Tibial nerve (tissue), 4 donors: Measurements from ENCODE around the gene UPF3A. TPM values are rescaled to one million over a fixed set of nuclear protein-coding genes. Genes with fewer than 3 reads are reported as not detected.

Experiments used
- DNase-seq, 2 donors: peaks; one replicate each; pipeline ENCODE4 v3.0.0-alpha.2; 2019; ENCODE audit warnings: low spot score in 2 of 2
- H3K27ac ChIP-seq, 4 donors: fragments of 200-600 bp; sonication (generic) in 3 of 4; one replicate each; pipeline ENCODE4 v1.5.1; 2017 to 2019; ENCODE audit warnings: mild to moderate bottlenecking in 1 of 4
- H3K27me3 ChIP-seq, 2 donors: fragments of 200-600 bp; sonication (generic) in 1 of 2; one replicate each; pipeline versions ENCODE4 v1.5.1 to v1.6.0; 2017 to 2019
- H3K36me3 ChIP-seq, 3 donors: fragments of 200-600 bp; sonication (generic); one replicate each; pipeline ENCODE4 v1.5.1; 2018 to 2019
- H3K4me1 ChIP-seq, 4 donors: fragments of 200-600 bp; sonication (generic) in 3 of 4; one replicate each; pipeline ENCODE4 v1.5.1; 2017 to 2019
- H3K4me3 ChIP-seq, 4 donors: fragments of 200-600 bp; sonication (generic) in 3 of 4; one replicate each; pipeline ENCODE4 v1.5.1; 2017 to 2019; ENCODE audit warnings: mild to moderate bottlenecking in 1 of 4, moderate library complexity in 1 of 4
- H3K9me3 ChIP-seq, 4 donors: fragments of 200-600 bp; sonication (generic) in 3 of 4; one replicate each; pipeline ENCODE4 v1.5.1; 2017 to 2019
- CTCF ChIP-seq, 5 experiments: fragments of 200-600 bp in 3 of 5; fragments of 450-650 bp in 2 of 5; sonication (generic) in 3 of 5; IDR thresholded peaks; one replicate each; pipeline ENCODE4 v1.5.1; 2016 to 2019; ENCODE audit warnings: antibody characterized with exemption in 5 of 5, mild to moderate bottlenecking in 3 of 5, moderate library complexity in 2 of 5
- EP300 ChIP-seq, 2 donors: sonication (generic); formaldehyde crosslinking; IDR thresholded peaks; one replicate each; pipeline ENCODE4 v1.6.1; 2017; ENCODE audit warnings: antibody characterized with exemption in 2 of 2, mild to moderate bottlenecking in 1 of 2
- POLR2A ChIP-seq, 2 donors: fragments of 450-650 bp; IDR thresholded peaks; one replicate each; pipeline ENCODE4 v1.6.1; 2017; ENCODE audit warnings: antibody characterized with exemption in 2 of 2, mild to moderate bottlenecking in 2 of 2, moderate library complexity in 2 of 2
- WGBS, 2 donors: methylation state at CpG; one replicate each; pipeline ENCODE4 v1.1.5; 2018; 5-methylcytosine and 5-hydroxymethylcytosine counted together
- total RNA-seq, 4 donors: library from RNA; depleted of rRNA; stranded (reverse); fragments of >200 nt; gene quantifications; one replicate each; pipeline ENCODE4 v1.1.0, GENCODE V29; 2016

Gene UPF3A
- total RNA-seq, 4 donors from 2014 or later, result 62.7 to 89.2 (median 80.2) TPM

GRCh38 chr13:114320065-114320464 lies 38.7 kb downstream of the UPF3A start:
- Histone ChIP-seq H3K9me3 (no peaks in the 10 kb centered on the region), H3K4me1 (peaks cover 0 to 53% (median 26%) of the 10 kb centered on the region in 4 donors), H3K27ac (no peak overlapping the region), H3K4me3 (no peak overlapping the region), H3K27me3 (no peaks in the 10 kb centered on the region), H3K36me3 (peaks cover 0 to 50% (median 6%) of the 10 kb centered on the region in 3 donors)
- TF ChIP-seq CTCF (IDR thresholded peaks at IDR 0.05) (no peak), EP300 (IDR thresholded peaks at IDR 0.05) (no peak), POLR2A (IDR thresholded peaks at IDR 0.05) (no peak)
- DNase-seq, result no peak

GRCh38 chr13:114321256-114321655 lies 39.9 kb downstream of the UPF3A start:
- Histone ChIP-seq H3K27me3 (no peaks in the 10 kb centered on the region), H3K9me3 (no peaks in the 10 kb centered on the region), H3K4me3 (no peak overlapping the region), H3K27ac (no peak overlapping the region), H3K4me1 (peaks cover 0 to 41% (median 16%) of the 10 kb centered on the region in 4 donors), H3K36me3 (peaks cover 0 to 60% (median 6%) of the 10 kb centered on the region in 3 donors)
- 85 to 90% methylated on average over 3 of the region's 3 CpGs for WGBS, 2 donors
- no peak for DNase-seq
- no peak for TF ChIP-seq POLR2A (IDR thresholded peaks at IDR 0.05)
- no peak for TF ChIP-seq CTCF (IDR thresholded peaks at IDR 0.05)
- TF ChIP-seq EP300 (IDR thresholded peaks at IDR 0.05), result no peak

- WGBS, 2 donors, result 91 to 95% methylated on average over 2 of the region's 2 CpGs
- Histone ChIP-seq H3K27me3 (no peaks in the 10 kb centered on the region), H3K4me3 (no peak overlapping the region), H3K4me1 (peaks cover 0 to 26% (median 3%) of the 10 kb centered on the region in 4 donors), H3K36me3 (peaks cover 0 to 67% (median 6%) of the 10 kb centered on the region in 3 donors), H3K9me3 (no peaks in the 10 kb centered on the region), H3K27ac (no peak overlapping the region)
- TF ChIP-seq EP300 (IDR thresholded peaks at IDR 0.05) (no peak), POLR2A (IDR thresholded peaks at IDR 0.05) (no peak), CTCF (IDR thresholded peaks at IDR 0.05) (no peak)
- DNase-seq, result no peak
Measured at GRCh38 chr13:114323349-114323748, 41.9 kb downstream of the UPF3A start.

GRCh38 chr13:114324334-114324733 lies 42.9 kb downstream of the UPF3A start:
- Histone ChIP-seq H3K4me3 (no peak overlapping the region), H3K9me3 (no peaks in the 10 kb centered on the region), H3K36me3 (peaks cover 0 to 74% (median 6%) of the 10 kb centered on the region in 3 donors), H3K27ac (no peak overlapping the region), H3K27me3 (no peaks in the 10 kb centered on the region), H3K4me1 (peaks cover 0 to 17% (median 2%) of the 10 kb centered on the region in 4 donors)
- WGBS, 2 donors, result 90 to 93% methylated on average over 4 of the region's 4 CpGs
- no peak for TF ChIP-seq EP300 (IDR thresholded peaks at IDR 0.05)
- DNase-seq, result no peak

GRCh38 chr13:114325729-114326128 lies 44.3 kb downstream of the UPF3A start:
- Histone ChIP-seq H3K4me1 (peaks cover 0 to 6% (median 0%) of the 10 kb centered on the region in 4 donors), H3K36me3 (peaks cover 0 to 78% (median 6%) of the 10 kb centered on the region in 3 donors), H3K27me3 (no peaks in the 10 kb centered on the region), H3K9me3 (no peaks in the 10 kb centered on the region), H3K4me3 (no peak overlapping the region), H3K27ac (no peak overlapping the region)
- WGBS, 2 donors, result 83 to 88% methylated on average over 3 of the region's 3 CpGs
- TF ChIP-seq POLR2A (IDR thresholded peaks at IDR 0.05), result no peak
- no peak for TF ChIP-seq CTCF (IDR thresholded peaks at IDR 0.05)
- no peak for TF ChIP-seq EP300 (IDR thresholded peaks at IDR 0.05)
- no peak for DNase-seq

- Histone ChIP-seq H3K27ac (no peak overlapping the region), H3K4me1 (peaks cover 0 to 6% (median 0%) of the 10 kb centered on the region in 4 donors), H3K36me3 (peaks cover 0 to 60% (median 6%) of the 10 kb centered on the region in 3 donors), H3K27me3 (no peaks in the 10 kb centered on the region), H3K9me3 (no peaks in the 10 kb centered on the region), H3K4me3 (no peak overlapping the region)
- WGBS, 2 donors, result 78 to 83% methylated on average over 6 of the region's 6 CpGs
- TF ChIP-seq POLR2A (IDR thresholded peaks at IDR 0.05) (no peak), CTCF (IDR thresholded peaks at IDR 0.05) (no peak), EP300 (IDR thresholded peaks at IDR 0.05) (no peak)
- no peak for DNase-seq
Measured at GRCh38 chr13:114328034-114328433, 46.6 kb downstream of the UPF3A start.
